Smooth muscle cell (in vitro differentiated cells): ENCODE data around the gene ZFPM1. TPM values are rescaled to one million over a fixed set of nuclear protein-coding genes. Genes with fewer than 3 reads are reported as not detected.
A peak's percentile ranks its signal among the peaks of the same experiment; 100 is the strongest.

ENCODE experiments used
- DNase-seq: peaks from one replicate; lab custom pipeline; 2025; ENCODE audit not compliant: unreplicated experiment; lab: John Stamatoyannopoulos, UW
- H2AFZ ChIP-seq: fragments of 200-600 bp; sonication (generic); 2 replicates; pipeline ENCODE4 v1.6.0; 2016; ENCODE audit warnings: antibody characterized with exemption, low read depth, mild to moderate bottlenecking
- H3F3A ChIP-seq: fragments of 200-600 bp; sonication (generic); 2 replicates; pipeline ENCODE4 v1.6.0; 2017; ENCODE audit warnings: antibody characterized with exemption, low read depth
- H3K27ac ChIP-seq: fragments of 200-600 bp; sonication (generic); 2 replicates; pipeline ENCODE4 v1.5.1; 2016; ENCODE audit warnings: low read depth, mild to moderate bottlenecking
- H3K27me3 ChIP-seq: fragments of 200-600 bp; sonication (generic); 2 replicates; pipeline ENCODE4 v1.6.1; 2016; ENCODE audit warnings: low read depth, mild to moderate bottlenecking
- H3K36me3 ChIP-seq: fragments of 200-600 bp; sonication (generic); 2 replicates; pipeline ENCODE4 v1.5.1; 2016; ENCODE audit warnings: low read depth
- H3K4me1 ChIP-seq: fragments of 200-600 bp; sonication (generic); 2 replicates; pipeline ENCODE4 v1.5.1; 2016; ENCODE audit warnings: low read depth
- H3K4me2 ChIP-seq: fragments of 200-600 bp; sonication (generic); 2 replicates; pipeline ENCODE4 v1.6.0; 2016; ENCODE audit warnings: mild to moderate bottlenecking
- H3K4me3 ChIP-seq: fragments of 200-600 bp; sonication (generic); 2 replicates; pipeline ENCODE4 v1.5.1; 2016; ENCODE audit warnings: mild to moderate bottlenecking
- H3K79me2 ChIP-seq: fragments of 200-600 bp; sonication (generic); 2 replicates; pipeline ENCODE4 v1.6.0; 2016; ENCODE audit warnings: low read depth, mild to moderate bottlenecking
- H3K9ac ChIP-seq: fragments of 200-600 bp; sonication (generic); 2 replicates; pipeline ENCODE4 v1.6.0; 2016; ENCODE audit warnings: low read depth
- H3K9me3 ChIP-seq: fragments of 200-600 bp; sonication (generic); replicated peaks from 2 replicates; pipeline ENCODE4 v1.5.1; 2016; ENCODE audit warnings: low read depth
- H4K20me1 ChIP-seq: fragments of 200-600 bp; sonication (generic); 2 replicates; pipeline ENCODE4 v1.6.0; 2016; ENCODE audit warnings: low read depth
- CTCF ChIP-seq: fragments of 200-600 bp; sonication (generic); IDR thresholded peaks from 2 replicates; pipeline ENCODE4 v1.5.1; 2017; ENCODE audit warnings: borderline replicate concordance, mild to moderate bottlenecking, antibody characterized with exemption; ENCODE audit not compliant: insufficient read depth, poor library complexity, severe bottlenecking
- WGBS: methylation state at CpG from one replicate; pipeline ENCODE4 v1.1.7; 2016; ENCODE audit warnings: low lambda C conversion rate; 5-methylcytosine and 5-hydroxymethylcytosine counted together
- polyA plus RNA-seq: library from polyadenylated mRNA; unstranded; fragments of >200 nt; fragmentation: Nextera tagmentation; extraction: Ambion mirVana; gene quantifications from 2 replicates; pipeline ENCODE4 v1.2.1, GENCODE V29; 2016
- total RNA-seq: library from RNA; depleted of rRNA; stranded (reverse); fragments of >200 nt; gene quantifications from 2 replicates; pipeline ENCODE4 v1.2.3, GENCODE V29; 2014

ZFPM1 gene
- total and polyA plus RNA-seq, 2 experiments from 2014 or later: 0.99 to 4.9 TPM

GRCh38 chr16:88453611-88454522 lies 787 bp downstream of the ZFPM1 start:
- Histone ChIP-seq H3K36me3 (no peaks in the 10 kb centered on the region), H4K20me1 (peaks cover 52% of the 10 kb centered on the region), H3K4me2 (peak overlapping the region; percentile 100), H3K79me2 (peaks cover 11% of the 10 kb centered on the region), H3K27me3 (no peaks in the 10 kb centered on the region), H3K4me1 (peaks cover 16% of the 10 kb centered on the region), H3F3A (no peaks in the 10 kb centered on the region), H2AFZ (no peak overlapping the region), H3K27ac (no peak overlapping the region), H3K4me3 (peak overlapping the region; percentile 82), H3K9ac (peak overlapping the region; percentile 76), H3K9me3 (no peaks in the 10 kb centered on the region)
- WGBS: 3% methylated on average over 57 of the region's 89 CpGs
- no peak for TF ChIP-seq CTCF
- peak; percentile 24 for DNase-seq

DNA sequence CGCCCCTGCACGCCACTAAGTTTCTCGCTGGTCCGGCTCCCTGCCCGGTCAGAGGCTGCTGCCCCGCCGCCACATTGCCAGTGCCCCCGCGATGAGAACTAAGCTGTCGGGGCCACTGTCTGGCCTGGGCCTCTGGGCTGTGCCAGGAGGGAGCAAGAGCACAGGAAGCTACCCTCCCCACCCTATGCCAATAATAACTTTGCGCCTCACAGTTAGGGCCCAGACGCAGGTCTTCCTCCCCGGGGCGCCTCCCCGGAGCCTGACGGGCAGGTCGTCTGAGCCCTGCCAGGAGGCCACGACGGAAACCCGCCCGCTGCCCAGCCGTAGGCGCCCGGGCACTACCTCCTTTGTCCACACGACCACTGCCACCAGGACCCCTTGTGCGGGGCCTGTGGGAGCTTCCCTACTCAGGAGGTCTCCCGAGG lies 1.5 kb downstream of the ZFPM1 start:
- H3F3A ChIP-seq: no peaks in the 10 kb centered on the region
- WGBS: 6% methylated on average over 27 of the region's 27 CpGs
- peaks cover 16% of the 10 kb centered on the region for H3K4me1 ChIP-seq
- H3K4me3 ChIP-seq: peak overlapping the region; percentile 82
- peaks cover 59% of the 10 kb centered on the region for H4K20me1 ChIP-seq
- H3K79me2 ChIP-seq: peaks cover 14% of the 10 kb centered on the region
- H3K27ac ChIP-seq: peak overlapping the region; percentile 31
- no peak for TF ChIP-seq CTCF
- peak overlapping the region; percentile 76 for H3K9ac ChIP-seq
- peak overlapping the region; percentile 100 for H3K4me2 ChIP-seq
- peak; percentile 41 for DNase-seq
- H3K9me3 ChIP-seq: no peaks in the 10 kb centered on the region
- H2AFZ ChIP-seq: no peak overlapping the region
- no peaks in the 10 kb centered on the region for H3K36me3 ChIP-seq
- H3K27me3 ChIP-seq: no peaks in the 10 kb centered on the region

DNA sequence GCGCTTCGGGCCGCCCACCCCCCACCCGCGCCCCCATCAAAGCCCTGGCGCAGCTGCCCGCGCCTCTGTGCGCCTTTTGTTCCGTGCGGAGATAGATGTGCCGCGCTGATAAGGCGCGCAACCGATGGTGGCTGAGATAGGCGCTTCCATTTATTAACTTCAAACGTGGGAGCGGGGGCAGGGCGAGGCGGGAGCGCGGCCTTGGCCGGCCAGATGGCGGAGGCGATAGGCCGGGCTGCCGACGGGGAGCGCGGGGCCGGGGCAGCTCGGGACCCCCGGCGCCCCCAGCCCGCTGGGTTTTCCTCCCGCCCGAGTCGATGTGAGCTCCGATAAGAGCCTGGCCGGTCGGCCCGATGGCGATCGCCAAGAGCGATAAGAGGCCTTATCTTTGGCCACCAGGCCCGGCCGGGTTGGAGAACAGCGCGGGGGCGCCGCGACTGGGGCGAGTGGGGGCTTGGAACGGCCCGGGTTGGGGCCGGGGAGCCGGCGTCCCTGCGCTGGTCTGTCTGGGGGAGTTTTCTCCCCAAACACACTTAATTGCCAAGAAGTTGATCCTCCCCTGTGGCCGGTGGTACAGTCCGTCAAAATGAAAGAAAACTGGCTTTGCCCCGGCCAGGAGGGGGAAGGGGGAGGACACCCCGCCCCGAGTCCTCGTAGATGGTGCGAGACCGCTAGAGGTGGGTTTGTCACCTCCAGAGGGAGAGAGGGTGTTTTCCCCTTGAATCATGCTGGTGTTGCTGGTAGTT lies 2.7 kb downstream of the ZFPM1 start:
- Histone ChIP-seq H3K9ac (peak overlapping the region; percentile 28), H4K20me1 (peaks cover 71% of the 10 kb centered on the region), H3K4me3 (peak overlapping the region; percentile 82), H3K4me2 (peak overlapping the region; percentile 100), H2AFZ (no peak overlapping the region), H3K27me3 (no peaks in the 10 kb centered on the region), H3K79me2 (peaks cover 21% of the 10 kb centered on the region), H3K36me3 (no peaks in the 10 kb centered on the region), H3F3A (no peaks in the 10 kb centered on the region), H3K9me3 (no peaks in the 10 kb centered on the region), H3K4me1 (peaks cover 16% of the 10 kb centered on the region), H3K27ac (no peak overlapping the region)
- 6% methylated on average over 32 of the region's 68 CpGs for WGBS
- no peak for TF ChIP-seq CTCF
- peak; percentile 6 for DNase-seq
